Common myeloid progenitor, CD34-positive (primary cell): ENCODE results near the gene SLC22A7.

Experiments used
- CTCF ChIA-PET: fragments of 350-600 bp; sonication (Branson Sonifier 250); formaldehyde crosslinking; loops from one replicate; lab custom pipeline; 2021; ENCODE audit warnings: antibody characterized with exemption; lab: Charles Lee
- POLR2A ChIA-PET: fragments of 350-600 bp; sonication (Branson Sonifier 250); formaldehyde crosslinking; loops from one replicate; lab custom pipeline; 2021; ENCODE audit warnings: antibody characterized with exemption; lab: Charles Lee
- DNase-seq, 3 donors: peaks; one replicate each; pipeline versions ENCODE4 v3.0.0 to v3.0.0-alpha.2; 2013
- H3K27ac ChIP-seq, 2 experiments: 1 replicate in 1 of 2; 2 replicates in 1 of 2; pipeline ENCODE4 v1.7.0; 2013; ENCODE audit warnings: inconsistent platforms in 2 of 2, low read length in 2 of 2, mild to moderate bottlenecking in 2 of 2, low read depth in 1 of 2, moderate library complexity in 1 of 2; ENCODE audit not compliant: severe bottlenecking in 2 of 2, insufficient read depth in 1 of 2, poor library complexity in 1 of 2
- H3K27me3 ChIP-seq, 5 experiments: replicated peaks in 2 of 5; 1 replicate in 3 of 5; 2 replicates in 2 of 5; pipeline versions ENCODE4 v1.6.1 to v1.7.0; 2013; ENCODE audit warnings: low read length in 4 of 5, mild to moderate bottlenecking in 2 of 5, moderate library complexity in 2 of 5, inconsistent platforms in 1 of 5; ENCODE audit not compliant: insufficient read depth in 5 of 5, control insufficient read depth in 4 of 5
- H3K36me3 ChIP-seq, 4 experiments: 1 replicate in 2 of 4; 2 replicates in 2 of 4; pipeline versions ENCODE4 v1.6.1 to v1.7.0; 2013; ENCODE audit warnings: low read length in 3 of 4, control low read depth in 1 of 4, mild to moderate bottlenecking in 1 of 4; ENCODE audit not compliant: control insufficient read depth in 4 of 4, insufficient read depth in 4 of 4
- H3K4me1 ChIP-seq, 4 experiments: 1 replicate in 3 of 4; 2 replicates in 1 of 4; pipeline versions ENCODE4 v1.6.1 to v1.7.1; 2013; ENCODE audit warnings: low read length in 3 of 4, mild to moderate bottlenecking in 3 of 4, control low read depth in 1 of 4, inconsistent platforms in 1 of 4, moderate library complexity in 1 of 4; ENCODE audit not compliant: control insufficient read depth in 4 of 4, insufficient read depth in 4 of 4; ENCODE audit errors: control extremely low read depth in 1 of 4
- H3K4me3 ChIP-seq, 7 experiments: 1 replicate in 4 of 7; 2 replicates in 3 of 7; pipeline versions ENCODE4 v1.5.1 to v1.7.0; 2013; ENCODE audit warnings: mild to moderate bottlenecking in 7 of 7, low read length in 6 of 7, moderate library complexity in 6 of 7, inconsistent platforms in 2 of 7, low read depth in 2 of 7, control low read depth in 1 of 7; ENCODE audit not compliant: insufficient read depth in 4 of 7, control insufficient read depth in 1 of 7; ENCODE audit errors: extremely low read depth in 1 of 7
- H3K9me3 ChIP-seq, 5 experiments: 1 replicate in 4 of 5; 2 replicates in 1 of 5; pipeline versions ENCODE4 v1.6.1 to v1.7.1; 2013; ENCODE audit warnings: low read length in 4 of 5, mild to moderate bottlenecking in 2 of 5, inconsistent platforms in 1 of 5, low read depth in 1 of 5, moderate library complexity in 1 of 5; ENCODE audit not compliant: control insufficient read depth in 4 of 5, insufficient read depth in 2 of 5; ENCODE audit errors: control extremely low read depth in 1 of 5
- WGBS: methylation state at CpG from one replicate; pipeline ENCODE4 v1.1.5; 2013; ENCODE audit not compliant: insufficient coverage; 5-methylcytosine and 5-hydroxymethylcytosine counted together

The SLC22A7 gene

DNA sequence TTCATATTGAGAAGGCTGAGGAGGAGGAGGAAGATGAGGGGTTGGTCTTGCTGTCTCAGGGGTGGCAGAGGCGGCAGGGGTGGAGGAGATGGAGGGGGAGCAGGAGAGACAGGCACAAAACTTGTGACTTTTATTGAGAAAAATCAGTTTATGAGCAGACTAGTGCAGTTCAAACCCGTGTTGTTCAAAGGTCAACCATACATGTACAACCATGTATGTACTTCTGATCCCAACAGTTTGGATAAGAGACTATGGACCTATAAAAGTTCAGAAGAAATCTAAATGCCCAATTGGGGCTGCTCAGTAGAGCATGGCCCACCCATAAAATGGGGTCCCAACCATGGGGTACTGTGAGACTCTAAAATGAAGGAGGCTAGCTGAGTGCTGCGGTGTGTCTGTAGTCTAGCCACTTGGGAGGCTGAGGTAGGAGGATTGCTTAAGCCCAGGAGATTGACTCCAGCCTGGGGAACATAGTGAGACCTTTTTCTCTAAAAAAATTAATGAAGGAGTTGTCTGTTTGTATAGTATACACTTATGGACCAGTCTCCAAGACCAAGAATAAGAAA is 7.6 kb upstream of the SLC22A7 start:
- ChIA-PET POLR2A (no interaction called here), CTCF (no interaction called here)
- no peak overlapping the region for H3K4me3 ChIP-seq
- no peak overlapping the region for H3K27ac ChIP-seq
- H3K4me1 ChIP-seq, result peaks cover 0 to 7% (median 0%) of the 10 kb centered on the region in 4 experiments
- peaks cover 0 to 24% (median 14%) of the 10 kb centered on the region in 5 experiments for H3K27me3 ChIP-seq
- H3K36me3 ChIP-seq, result no peaks in the 10 kb centered on the region
- no peak for DNase-seq
- H3K9me3 ChIP-seq, result no peaks in the 10 kb centered on the region
- 71% methylated on average over 1 of the region's 3 CpGs for WGBS

GRCh38 chr6:43290905-43291355 is 7.1 kb upstream of the SLC22A7 start:
- H3K4me1 ChIP-seq, result peaks cover 0 to 7% (median 0%) of the 10 kb centered on the region in 4 experiments
- H3K4me3 ChIP-seq, result no peak overlapping the region
- CTCF ChIA-PET, result no interaction called here
- POLR2A ChIA-PET, result no interaction called here
- peaks cover 0 to 19% (median 10%) of the 10 kb centered on the region in 5 experiments for H3K27me3 ChIP-seq
- WGBS, result 97% methylated on average over 4 of the region's 6 CpGs
- H3K9me3 ChIP-seq, result no peaks in the 10 kb centered on the region
- no peaks in the 10 kb centered on the region for H3K36me3 ChIP-seq
- no peak for DNase-seq
- H3K27ac ChIP-seq, result no peak overlapping the region

DNA sequence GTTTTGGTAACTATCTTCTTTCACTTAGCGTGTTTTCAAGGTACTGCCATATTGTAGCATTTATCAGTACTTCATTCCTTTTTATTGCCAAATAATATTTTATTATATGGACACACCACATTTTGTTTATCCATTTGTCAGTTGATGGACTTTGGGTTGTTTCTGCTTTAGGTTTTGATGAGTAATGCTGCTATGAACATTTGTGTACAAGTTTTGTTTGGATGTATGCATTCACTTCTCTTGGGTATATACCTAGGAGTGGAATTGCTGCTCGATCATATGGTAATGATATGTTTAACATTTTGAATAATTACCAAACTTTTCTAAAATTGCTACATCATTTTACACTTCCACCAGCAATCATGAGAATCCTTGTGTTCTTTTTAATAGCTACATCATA is 6.4 kb upstream of the SLC22A7 start:
- no CpG with 5 or more reads among the region's 2 CpGs for WGBS
- POLR2A ChIA-PET, result no interaction called here
- CTCF ChIA-PET, result no interaction called here

DNA sequence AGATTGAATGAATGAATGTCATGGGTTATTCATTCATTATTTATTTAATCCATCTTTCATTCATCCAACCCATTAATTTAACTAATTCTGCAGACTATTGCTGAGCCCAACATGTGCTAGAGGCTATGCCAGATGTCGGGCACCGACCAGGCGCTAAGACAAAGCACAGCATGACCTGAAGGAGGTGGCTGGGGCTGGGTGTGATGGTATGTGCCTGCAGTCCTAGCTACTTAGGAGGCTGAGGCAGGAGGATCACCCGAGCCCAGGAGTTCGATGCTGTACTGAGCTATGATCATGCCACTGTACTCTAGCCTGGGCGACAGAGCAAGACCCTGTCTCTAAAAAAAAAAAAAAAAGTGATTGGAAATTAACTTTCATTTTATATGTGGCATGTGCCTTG is 5.7 kb upstream of the SLC22A7 start:
- CTCF ChIA-PET, result interaction anchor here (0.6 to 0.7 kb wide), 3 partner anchors 32 to 291 kb away, joined by 3 to 4 read pairs (median 3); no protein-coding TSS in a partner anchor
- WGBS, result 100% methylated on average over 6 of the region's 6 CpGs

More for the DNA sequence above, 6.4 kb upstream of the SLC22A7 start:
- Histone ChIP-seq H3K4me1 (peaks cover 0 to 7% (median 0%) of the 10 kb centered on the region in 4 experiments), H3K36me3 (no peaks in the 10 kb centered on the region), H3K9me3 (no peaks in the 10 kb centered on the region), H3K4me3 (no peak overlapping the region), H3K27me3 (peaks cover 0 to 12% (median 6%) of the 10 kb centered on the region in 5 experiments), H3K27ac (no peak overlapping the region)
- DNase-seq, result no peak

GRCh38 chr6:43292763-43293318 is 5.2 kb upstream of the SLC22A7 start:
- Histone ChIP-seq H3K27ac (no peak overlapping the region), H3K4me1 (peaks cover 0 to 4% (median 0%) of the 10 kb centered on the region in 4 experiments), H3K36me3 (no peaks in the 10 kb centered on the region), H3K27me3 (peaks cover 0 to 6% (median 2%) of the 10 kb centered on the region in 5 experiments), H3K9me3 (no peaks in the 10 kb centered on the region), H3K4me3 (no peak overlapping the region)
- ChIA-PET CTCF (interaction anchor here (0.6 to 1.4 kb wide), 4 partner anchors 31 to 291 kb away, joined by 3 to 4 read pairs (median 4); no protein-coding TSS in a partner anchor), POLR2A (no interaction called here)
- WGBS, result 96% methylated on average over 4 of the region's 5 CpGs
- no peak for DNase-seq

More for the DNA sequence above, 5.7 kb upstream of the SLC22A7 start:
- H3K4me1 ChIP-seq, result peaks cover 0 to 7% (median 0%) of the 10 kb centered on the region in 4 experiments
- POLR2A ChIA-PET, result no interaction called here
- no peaks in the 10 kb centered on the region for H3K9me3 ChIP-seq
- H3K27me3 ChIP-seq, result peaks cover 0 to 10% (median 2%) of the 10 kb centered on the region in 5 experiments
- H3K27ac ChIP-seq, result no peak overlapping the region
- H3K4me3 ChIP-seq, result no peak overlapping the region
- H3K36me3 ChIP-seq, result no peaks in the 10 kb centered on the region
- DNase-seq, result no peak

GRCh38 chr6:43293698-43294097 is 4.4 kb upstream of the SLC22A7 start:
- whole genome bisulfite sequencing, result 100% methylated on average over 2 of the region's 3 CpGs
- Histone ChIP-seq H3K27me3 (peaks cover 0 to 6% (median 1%) of the 10 kb centered on the region in 5 experiments), H3K4me3 (no peak overlapping the region), H3K4me1 (no peaks in the 10 kb centered on the region), H3K9me3 (no peaks in the 10 kb centered on the region), H3K36me3 (no peaks in the 10 kb centered on the region), H3K27ac (no peak overlapping the region)
- ChIA-PET POLR2A (no interaction called here), CTCF (interaction anchor here (1.4 kb wide), 1 partner anchor 41 kb away, joined by 4 read pairs; no protein-coding TSS in a partner anchor)
- no peak for DNase-seq

GRCh38 chr6:43294536-43294935 is 3.5 kb upstream of the SLC22A7 start:
- 96% methylated on average over 3 of the region's 3 CpGs for WGBS
- CTCF ChIA-PET, result no interaction called here
- POLR2A ChIA-PET, result no interaction called here
- no peak for DNase-seq
- H3K4me3 ChIP-seq, result no peak overlapping the region
- no peaks in the 10 kb centered on the region for H3K36me3 ChIP-seq
- no peak overlapping the region for H3K27ac ChIP-seq
- no peaks in the 10 kb centered on the region for H3K9me3 ChIP-seq
- H3K4me1 ChIP-seq, result no peaks in the 10 kb centered on the region
- H3K27me3 ChIP-seq, result peaks cover 0 to 6% (median 1%) of the 10 kb centered on the region in 5 experiments
